OCI-LY1 (cell line): ENCODE data around the gene NFIL3.
"Not testable (repeated sequence)": the region's sequence is repeated elsewhere in the genome, so short reads cannot be mapped to it uniquely, and the experiment has no call there.

Experiments
- H2AFZ ChIP-seq: fragments of 200-600 bp; sonication (generic), shearing (Covaris generic); 2 replicates; pipeline ENCODE4 v1.6.0; 2014; ENCODE audit warnings: antibody characterized with exemption, mild to moderate bottlenecking, low read length
- H3F3A ChIP-seq: fragments of 200-600 bp; sonication (generic), shearing (Covaris generic); 2 replicates; pipeline ENCODE4 v1.6.0; 2014; ENCODE audit warnings: mild to moderate bottlenecking, antibody characterized with exemption, low read length, moderate library complexity; ENCODE audit not compliant: insufficient read depth
- H3K27ac ChIP-seq: fragments of 200-600 bp; sonication (generic); 2 replicates; pipeline ENCODE4 v1.5.1; 2014; ENCODE audit warnings: low read length, mixed run types, mild to moderate bottlenecking, low read depth; ENCODE audit not compliant: poor library complexity, severe bottlenecking
- H3K27me3 ChIP-seq: fragments of 200-600 bp; sonication (generic); 2 replicates; pipeline ENCODE4 v1.6.0; 2014; ENCODE audit warnings: antibody characterized with exemption, mild to moderate bottlenecking, low read length, moderate library complexity; ENCODE audit not compliant: insufficient read depth
- H3K36me3 ChIP-seq: fragments of 200-600 bp; sonication (generic); 2 replicates; pipeline ENCODE4 v1.6.1; 2014; ENCODE audit warnings: mild to moderate bottlenecking, antibody characterized with exemption, low read length, moderate library complexity, mixed read lengths; ENCODE audit not compliant: insufficient read depth
- H3K4me1 ChIP-seq: fragments of 200-600 bp; sonication (generic); 2 replicates; pipeline ENCODE4 v1.5.1; 2014; ENCODE audit warnings: mild to moderate bottlenecking, low read length, moderate library complexity; ENCODE audit not compliant: insufficient read depth, severe bottlenecking
- H3K4me2 ChIP-seq: fragments of 200-600 bp; sonication (generic), shearing (Covaris generic); 2 replicates; pipeline ENCODE4 v1.6.1; 2014; ENCODE audit warnings: low read length
- H3K4me3 ChIP-seq: fragments of 200-600 bp; sonication (generic); 2 replicates; pipeline ENCODE4 v1.5.1; 2014; ENCODE audit warnings: low read length, low read depth, mild to moderate bottlenecking, mixed read lengths; ENCODE audit not compliant: poor library complexity, severe bottlenecking
- H3K79me2 ChIP-seq: fragments of 200-600 bp; shearing (Covaris generic); 2 replicates; pipeline ENCODE4 v1.6.1; 2016; ENCODE audit warnings: mixed run types, low read length, mixed read lengths; ENCODE audit not compliant: insufficient read depth
- H3K9ac ChIP-seq: fragments of 200-600 bp; sonication (generic), shearing (Covaris generic); 2 replicates; pipeline ENCODE4 v1.6.1; 2014; ENCODE audit warnings: mild to moderate bottlenecking, low read length, mixed read lengths
- H3K9me2 ChIP-seq: fragments of 200-600 bp; sonication (generic), shearing (Covaris generic); 2 replicates; pipeline ENCODE4 v1.6.1; 2014; ENCODE audit warnings: low read depth, mild to moderate bottlenecking, low read length, mixed read lengths
- H3K9me3 ChIP-seq: fragments of 200-600 bp; shearing (Covaris generic); 2 replicates; pipeline ENCODE4 v1.6.1; 2014; ENCODE audit warnings: low read length, mixed read lengths
- H4K20me1 ChIP-seq: fragments of 200-600 bp; sonication (generic), shearing (Covaris generic); 2 replicates; pipeline ENCODE4 v1.6.0; 2016; ENCODE audit warnings: mild to moderate bottlenecking, low read length; ENCODE audit not compliant: insufficient read depth
- CTCF ChIP-seq: fragments of 200-600 bp; sonication (generic), shearing (Covaris generic); IDR thresholded peaks from 2 replicates; pipeline ENCODE4 v1.5.1; 2017; ENCODE audit warnings: mild to moderate bottlenecking, antibody characterized with exemption, low read length, moderate library complexity, mixed read lengths
- EZH2 ChIP-seq: fragments of 200-600 bp; sonication (generic), shearing (Covaris generic); IDR thresholded peaks from 2 replicates; pipeline ENCODE4 v1.8.0; 2017; ENCODE audit warnings: borderline replicate concordance, mixed run types, mild to moderate bottlenecking, antibody characterized with exemption, low read length, moderate library complexity, mixed read lengths

Gene NFIL3

GRCh38 chr9:91374939-91375338 lies 48.7 kb downstream of the NFIL3 start:
- Histone ChIP-seq H3K27me3 (no peaks in the 10 kb centered on the region), H3K36me3 (no peaks in the 10 kb centered on the region), H3K4me2 (no peak overlapping the region), H4K20me1 (no peaks in the 10 kb centered on the region), H3K27ac (no peak overlapping the region), H3K79me2 (no peaks in the 10 kb centered on the region), H3K4me1 (no peaks in the 10 kb centered on the region), H3K9me3 (no peaks in the 10 kb centered on the region), H2AFZ (no peak overlapping the region), H3K9me2 (no peaks in the 10 kb centered on the region), H3F3A (no peaks in the 10 kb centered on the region), H3K4me3 (no peak overlapping the region), H3K9ac (no peak overlapping the region)
- TF ChIP-seq EZH2 = no peak
- no peak for TF ChIP-seq CTCF

- Histone ChIP-seq H3K27me3 (no peaks in the 10 kb centered on the region), H3K79me2 (no peaks in the 10 kb centered on the region), H3K9me2 (no peaks in the 10 kb centered on the region), H4K20me1 (no peaks in the 10 kb centered on the region), H3K4me3 (no peak overlapping the region), H3K36me3 (no peaks in the 10 kb centered on the region), H3K27ac (no peak overlapping the region), H3K9me3 (no peaks in the 10 kb centered on the region), H3K4me2 (no peak overlapping the region), H3F3A (no peaks in the 10 kb centered on the region), H2AFZ (no peak overlapping the region), H3K9ac (no peak overlapping the region), H3K4me1 (no peaks in the 10 kb centered on the region)
- TF ChIP-seq EZH2 = no peak
- no peak for TF ChIP-seq CTCF
Measured at GRCh38 chr9:91371894-91372293, 51.7 kb downstream of the NFIL3 start.

- H4K20me1 ChIP-seq, H3K79me2 ChIP-seq, H3K4me2 ChIP-seq: not testable (repeated sequence)
Measured at GRCh38 chr9:91370006-91370405, 53.6 kb downstream of the NFIL3 start.

GRCh38 chr9:91364702-91365101 lies 58.9 kb downstream of the NFIL3 start:
- no peaks in the 10 kb centered on the region for H3K9me2 ChIP-seq
- H2AFZ ChIP-seq = no peak overlapping the region
- no peak overlapping the region for H3K27ac ChIP-seq
- no peaks in the 10 kb centered on the region for H3F3A ChIP-seq
- no peak overlapping the region for H3K4me2 ChIP-seq
- H3K4me3 ChIP-seq = no peak overlapping the region
- peaks cover 22% of the 10 kb centered on the region for H3K4me1 ChIP-seq
- H3K36me3 ChIP-seq = no peaks in the 10 kb centered on the region
- H4K20me1 ChIP-seq = no peaks in the 10 kb centered on the region
- no peak for TF ChIP-seq EZH2
- TF ChIP-seq CTCF = no peak
- no peaks in the 10 kb centered on the region for H3K27me3 ChIP-seq
- H3K79me2 ChIP-seq = peaks cover 16% of the 10 kb centered on the region
- H3K9ac ChIP-seq = no peak overlapping the region
- peaks cover 5% of the 10 kb centered on the region; the same call in 1 of the 2 replicates for H3K9me3 ChIP-seq

More at GRCh38 chr9:91370006-91370405, 53.6 kb downstream of the NFIL3 start:
- not testable (repeated sequence) for H3K36me3 ChIP-seq, H3F3A ChIP-seq, H3K27ac ChIP-seq, H2AFZ ChIP-seq, H3K27me3 ChIP-seq, H3K4me3 ChIP-seq, H3K9me2 ChIP-seq, H3K9me3 ChIP-seq, H3K4me1 ChIP-seq, H3K9ac ChIP-seq
